ENCODE measurements around the gene HS6ST1. TPM values are rescaled to one million over a fixed set of nuclear protein-coding genes. Genes with fewer than 3 reads are reported as not detected.

Gene HS6ST1
- total and polyA plus RNA-seq, 2 of the 4 experiments (the other 2 are of a cell fraction), result 29.9 to 36.9 TPM

GRCh38 chr2:128309280-128310093 is 9.2 kb downstream of the HS6ST1 start:
- H3K4me2 ChIP-seq (ENCODE audit: low read depth, low read length), result peak overlapping the region; percentile 17; the same call in 1 of the 2 replicates
- H4K8ac ChIP-seq (ENCODE audit: low read depth in 2 of 2, low read length in 2 of 2), result peak overlapping the region; percentile 53 to 64; a peak in 2 of 4 replicates
- peaks cover 29 to 92% of the 10 kb centered on the region in 2 experiments for H3K79me1 ChIP-seq (ENCODE audit: low read depth in 1 of 2, low read length in 2 of 2)
- H3K4ac ChIP-seq (ENCODE audit: low read depth, low read length), result peak overlapping the region; percentile 86
- ChIA-PET CTCF (no interaction called here), POLR2A (ENCODE audit: unreplicated experiment) (no interaction called here)
- no peak overlapping the region for H3K56ac ChIP-seq (ENCODE audit: extremely low read depth, insufficient read depth, low read length)
- H2BK120ac ChIP-seq (ENCODE audit: low read depth, low read length), result peak overlapping the region; percentile 51
- H2BK15ac ChIP-seq (ENCODE audit: low read depth, low read length), result no peak overlapping the region
- H4K5ac ChIP-seq (ENCODE audit: low read depth, low read length), result peak overlapping the region; percentile 56; the same call in 1 of the 2 replicates
- H3K4me3 ChIP-seq (ENCODE audit: insufficient read depth, low read depth, low read length), result no peak overlapping the region
- in situ Hi-C loops (cut with MboI; ENCODE audit: low sequenced_read_pairs), result loop anchor here (5.0 to 25.0 kb wide), 2 partner anchors 127 to 422 kb away; partner anchors contain the start of gene AMMECR1L
- no peaks in the 10 kb centered on the region for H3K9me3 ChIP-seq (ENCODE audit: control insufficient read depth, insufficient read depth, low read length)
- H3K23ac ChIP-seq (ENCODE audit: low read depth, low read length), result peak overlapping the region; percentile 54; the same call in 1 of the 2 replicates
- no peak for TF ChIP-seq RCOR1 (IDR thresholded peaks at IDR 0.05; ENCODE audit: insufficient replicate concordance, low read length)
- TF ChIP-seq CHD1 (IDR thresholded peaks at IDR 0.05; ENCODE audit: low read depth, low read length), result no peak
- TF ChIP-seq USF2 (IDR thresholded peaks at IDR 0.05; ENCODE audit: low read depth, low read length), result peak; percentile 79
- TF ChIP-seq RFX5 (IDR thresholded peaks at IDR 0.05; ENCODE audit: low read depth, low read length), result no peak
- TF ChIP-seq BHLHE40 (IDR thresholded peaks at IDR 0.05; ENCODE audit: low read depth, low read length), result peak; percentile 70
- no peak for TF ChIP-seq SMC3 (IDR thresholded peaks at IDR 0.05; ENCODE audit: low read depth, low read length)
- no peak for TF ChIP-seq MXI1 (IDR thresholded peaks at IDR 0.05; ENCODE audit: borderline replicate concordance, low read depth, low read length)
- peak overlapping the region; percentile 43 for H2BK20ac ChIP-seq (ENCODE audit: low read depth, low read length)
- peaks cover 95% of the 10 kb centered on the region for H4K20me1 ChIP-seq (ENCODE audit: insufficient read depth, low read length)
- H4K91ac ChIP-seq (ENCODE audit: insufficient read depth, low read depth, low read length), result peak overlapping the region; percentile 97
- intact Hi-C loops (cut with micrococcal nuclease), result loop anchor here (10.0 kb wide), 1 partner anchor 245 kb away; no protein-coding TSS in a partner anchor
- no peak overlapping the region; the same call in 1 of the 2 replicates for H3K9ac ChIP-seq (ENCODE audit: low read depth, low read length)
- H3K4me1 ChIP-seq (ENCODE audit: control insufficient read depth, insufficient read depth, low read length), result peaks cover 84% of the 10 kb centered on the region
- DNase-seq (peak; percentile 86), ATAC-seq (ENCODE audit: low read depth) (no peak)
- H2BK5ac ChIP-seq (ENCODE audit: low read depth, low read length, poor library complexity, severe bottlenecking), result peak overlapping the region; percentile 11
- peak overlapping the region; percentile 73 for H3K18ac ChIP-seq (ENCODE audit: low read depth, low read length)
- H2AK5ac ChIP-seq (ENCODE audit: low read depth, low read length), result peak overlapping the region; percentile 70
- no TSS peak for BruUV-seq (replicated peaks)
- peak overlapping the region; percentile 65 for H3K27ac ChIP-seq (ENCODE audit: insufficient read depth, low read length)
- WGBS, 2 experiments (ENCODE audit: extremely low coverage in 2 of 2, insufficient read length in 1 of 2), result 28% methylated on average over 8 of the region's 19 CpGs; no CpG with 5 or more reads in 1 of the 2 experiments
- peaks cover 54% of the 10 kb centered on the region for H3K9me1 ChIP-seq (ENCODE audit: insufficient read depth, low read length)
- H3K27me3 ChIP-seq (ENCODE audit: control insufficient read depth, insufficient read depth, low read length), result no peaks in the 10 kb centered on the region
- peak overlapping the region; percentile 79 for H2AK9ac ChIP-seq (replicated peaks; ENCODE audit: low read depth, low read length, poor library complexity)
- H3K36me3 ChIP-seq (ENCODE audit: control insufficient read depth, insufficient read depth, low read length), result peaks cover 45% of the 10 kb centered on the region
- no peak overlapping the region for H2AFZ ChIP-seq (replicated peaks; ENCODE audit: low read length, poor library complexity)
- dilution Hi-C loops (cut with HindIII; ENCODE audit: low sequenced_read_pairs, unreplicated experiment), result no loop called here
- peak overlapping the region; percentile 72 for H3K14ac ChIP-seq (replicated peaks; ENCODE audit: low read depth, low read length)

Data from IMR-90 (cell line).